ENCODE measurements around the gene STX16. TPM values are rescaled to one million over a fixed set of nuclear protein-coding genes. Genes with fewer than 3 reads are reported as not detected.

The STX16 gene
- total RNA-seq, 1 donor from 2014 or later = 47.7 TPM

- TF ChIP-seq, protein P1, sequence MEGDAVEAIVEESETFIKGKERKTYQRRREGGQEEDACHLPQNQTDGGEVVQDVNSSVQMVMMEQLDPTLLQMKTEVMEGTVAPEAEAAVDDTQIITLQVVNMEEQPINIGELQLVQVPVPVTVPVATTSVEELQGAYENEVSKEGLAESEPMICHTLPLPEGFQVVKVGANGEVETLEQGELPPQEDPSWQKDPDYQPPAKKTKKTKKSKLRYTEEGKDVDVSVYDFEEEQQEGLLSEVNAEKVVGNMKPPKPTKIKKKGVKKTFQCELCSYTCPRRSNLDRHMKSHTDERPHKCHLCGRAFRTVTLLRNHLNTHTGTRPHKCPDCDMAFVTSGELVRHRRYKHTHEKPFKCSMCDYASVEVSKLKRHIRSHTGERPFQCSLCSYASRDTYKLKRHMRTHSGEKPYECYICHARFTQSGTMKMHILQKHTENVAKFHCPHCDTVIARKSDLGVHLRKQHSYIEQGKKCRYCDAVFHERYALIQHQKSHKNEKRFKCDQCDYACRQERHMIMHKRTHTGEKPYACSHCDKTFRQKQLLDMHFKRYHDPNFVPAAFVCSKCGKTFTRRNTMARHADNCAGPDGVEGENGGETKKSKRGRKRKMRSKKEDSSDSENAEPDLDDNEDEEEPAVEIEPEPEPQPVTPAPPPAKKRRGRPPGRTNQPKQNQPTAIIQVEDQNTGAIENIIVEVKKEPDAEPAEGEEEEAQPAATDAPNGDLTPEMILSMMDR (IDR thresholded peaks at IDR 0.05; ENCODE audit: insufficient read depth, low read length, severe bottlenecking) = peak; percentile 18
- no peak for DNase-seq (ENCODE audit: low read depth)
- no peak overlapping the region for H3K4me3 ChIP-seq (ENCODE audit: low read depth, low read length)
- no peaks in the 10 kb centered on the region for H3K36me3 ChIP-seq (ENCODE audit: control insufficient read depth, insufficient read depth, low read length)
- no peak for FAIRE-seq
- H3K27me3 ChIP-seq (ENCODE audit: control insufficient read depth, insufficient read depth, low read length) = peaks cover 2% of the 10 kb centered on the region
Observed at GRCh38 chr20:58636983-58637421, 14.1 kb upstream of the STX16 start.

DNA sequence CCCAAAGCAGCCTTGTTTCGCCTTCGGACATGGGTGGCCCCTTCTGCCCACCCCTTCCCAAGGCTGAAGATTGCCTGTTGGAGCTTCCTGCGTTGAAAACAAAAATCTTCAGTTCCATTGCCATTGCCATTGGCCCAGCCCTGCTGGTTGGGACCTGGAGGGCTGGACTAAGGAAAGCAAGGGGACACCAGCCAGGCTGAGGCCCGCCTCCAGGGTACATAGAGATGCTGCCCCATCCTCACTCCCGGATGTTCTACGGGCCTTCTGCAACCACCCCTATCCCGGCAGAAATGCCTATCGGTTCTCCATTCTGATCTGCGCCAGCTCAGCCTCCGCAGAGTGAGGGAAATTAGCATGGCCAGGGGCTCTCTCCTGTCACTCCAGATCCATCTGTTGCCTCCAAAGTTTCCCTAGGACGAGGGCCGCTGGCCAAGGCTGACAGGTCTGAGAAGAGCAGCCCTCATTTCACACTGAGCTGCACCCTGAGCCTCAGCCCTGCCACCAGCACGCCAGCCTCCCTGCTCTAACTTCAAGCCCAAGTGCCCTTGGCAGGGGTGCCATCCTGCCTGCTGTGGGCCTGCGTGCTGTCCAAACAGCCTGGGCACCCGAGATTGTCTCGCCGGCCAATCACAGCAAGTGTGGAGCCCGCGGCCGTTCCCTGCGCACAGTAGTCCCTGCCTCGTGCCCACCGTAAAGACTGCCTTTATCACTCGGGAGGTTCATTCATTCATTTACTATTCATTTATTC lies 13.4 kb upstream of the STX16 start:
- DNase-seq (ENCODE audit: low read depth) (no peak), FAIRE-seq (no peak)
- peaks cover 2% of the 10 kb centered on the region for H3K27me3 ChIP-seq (ENCODE audit: control insufficient read depth, insufficient read depth, low read length)
- TF ChIP-seq, protein P1 (IDR thresholded peaks at IDR 0.05; ENCODE audit: insufficient read depth, low read length, severe bottlenecking) = no peak
- no peak overlapping the region for H3K4me3 ChIP-seq (ENCODE audit: low read depth, low read length)
- no peaks in the 10 kb centered on the region for H3K36me3 ChIP-seq (ENCODE audit: control insufficient read depth, insufficient read depth, low read length)

DNA sequence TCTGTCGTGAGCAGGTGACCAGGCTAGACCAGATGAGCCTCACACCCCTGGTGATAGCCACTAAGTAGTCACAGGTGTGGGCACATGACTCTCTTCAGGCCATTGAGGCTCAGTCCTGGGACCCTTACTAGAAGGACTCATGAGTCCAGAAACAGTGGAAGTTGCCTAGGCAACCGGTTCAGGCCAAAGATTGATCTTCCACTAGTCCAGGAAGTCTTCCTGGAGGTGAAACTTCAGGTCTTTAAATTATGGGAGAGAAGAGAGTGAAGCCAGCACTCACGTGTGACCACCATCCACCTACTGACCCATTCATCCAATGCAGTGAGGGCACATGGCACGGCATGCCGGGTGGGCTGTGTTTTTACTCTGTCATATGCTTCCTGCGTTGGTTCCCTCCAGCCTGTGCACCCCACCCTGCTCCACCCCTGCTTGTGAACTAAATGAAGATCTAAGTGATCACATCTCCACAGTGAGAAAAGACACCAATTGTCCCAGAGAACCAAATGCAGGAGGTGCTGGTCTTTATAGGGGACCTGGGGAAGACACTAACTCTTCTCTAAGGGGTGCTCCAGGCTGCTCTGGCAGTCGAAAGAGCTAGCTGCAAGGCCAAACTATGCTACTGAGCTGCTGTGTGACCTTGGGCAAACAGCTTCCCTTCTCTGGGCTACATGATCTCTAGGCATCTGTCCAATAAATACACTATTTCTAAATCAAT lies 12.5 kb upstream of the STX16 start:
- no peak for DNase-seq (ENCODE audit: low read depth)
- Histone ChIP-seq H3K27me3 (ENCODE audit: control insufficient read depth, insufficient read depth, low read length) (peaks cover 2% of the 10 kb centered on the region), H3K4me3 (ENCODE audit: low read depth, low read length) (no peak overlapping the region), H3K36me3 (ENCODE audit: control insufficient read depth, insufficient read depth, low read length) (no peaks in the 10 kb centered on the region)
- TF ChIP-seq, protein P1 (IDR thresholded peaks at IDR 0.05; ENCODE audit: insufficient read depth, low read length, severe bottlenecking) = no peak
- FAIRE-seq = no peak

- DNase-seq (ENCODE audit: low read depth) (no peak), FAIRE-seq (no peak)
- H3K4me3 ChIP-seq (ENCODE audit: low read depth, low read length) = no peak overlapping the region
- TF ChIP-seq, protein P1 (IDR thresholded peaks at IDR 0.05; ENCODE audit: insufficient read depth, low read length, severe bottlenecking) = no peak
- H3K36me3 ChIP-seq (ENCODE audit: control insufficient read depth, insufficient read depth, low read length) = no peaks in the 10 kb centered on the region
- H3K27me3 ChIP-seq (ENCODE audit: control insufficient read depth, insufficient read depth, low read length) = peaks cover 2% of the 10 kb centered on the region
Observed at GRCh38 chr20:58639182-58640146, 11.6 kb upstream of the STX16 start.

DNA sequence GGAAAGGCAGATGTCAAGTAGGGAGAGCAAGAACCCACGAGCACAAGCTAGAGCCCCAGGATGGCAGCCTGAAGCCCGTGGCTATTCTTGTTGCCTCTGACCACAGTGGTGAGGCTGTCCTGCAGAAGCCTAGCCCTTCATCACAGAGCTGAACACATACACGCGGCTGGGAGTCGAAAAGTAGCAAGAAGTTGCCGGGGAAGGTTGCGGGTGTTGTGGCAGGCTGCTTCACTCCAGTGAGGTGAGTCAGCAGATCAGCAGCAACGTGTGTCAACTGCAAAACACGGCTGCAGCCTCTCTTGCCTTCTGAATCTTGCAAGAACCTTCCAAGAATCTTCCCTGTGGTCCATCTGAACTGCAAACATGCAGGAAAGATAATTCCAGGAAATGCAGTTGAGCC lies 10.6 kb upstream of the STX16 start:
- TF ChIP-seq, protein P1 (IDR thresholded peaks at IDR 0.05; ENCODE audit: insufficient read depth, low read length, severe bottlenecking) = no peak
- no peak overlapping the region for H3K4me3 ChIP-seq (ENCODE audit: low read depth, low read length)
- peak; percentile 32 for DNase-seq (ENCODE audit: low read depth)
- H3K36me3 ChIP-seq (ENCODE audit: control insufficient read depth, insufficient read depth, low read length) = no peaks in the 10 kb centered on the region
- FAIRE-seq = no peak
- peaks cover 2% of the 10 kb centered on the region for H3K27me3 ChIP-seq (ENCODE audit: control insufficient read depth, insufficient read depth, low read length)
